Lung (tissue), 12 donors: ENCODE measurements around the gene SPINK13. TPM values are rescaled to one million over a fixed set of nuclear protein-coding genes. Genes with fewer than 3 reads are reported as not detected.

Experiments used
- ATAC-seq: fragments of 200-7000 bp; cut with Tn5 transposase; one replicate; pipeline ENCODE4 v1.9.1; 2020; ENCODE audit warnings: moderate number of reproducible peaks; ENCODE audit not compliant: insufficient read depth, low FRiP score
- DNase-seq, 3 donors: peaks; one replicate each; pipeline ENCODE4 v3.0.0-alpha.2; 2013 to 2017
- H3K27ac ChIP-seq, 2 donors: one replicate each; pipeline ENCODE4 v1.5.1; 2013; ENCODE audit warnings: mild to moderate bottlenecking in 2 of 2, moderate library complexity in 2 of 2, control low read depth in 1 of 2, inconsistent platforms in 1 of 2, low read depth in 1 of 2, low read length in 1 of 2
- H3K27me3 ChIP-seq, 3 donors: one replicate each; pipeline ENCODE4 v1.5.1; 2013; ENCODE audit warnings: low read length in 2 of 3; ENCODE audit not compliant: control insufficient read depth in 3 of 3, insufficient read depth in 3 of 3
- H3K36me3 ChIP-seq, 4 donors: one replicate each; pipeline ENCODE4 v1.5.1; 2013; ENCODE audit warnings: low read length in 4 of 4, mild to moderate bottlenecking in 1 of 4, moderate library complexity in 1 of 4; ENCODE audit not compliant: control insufficient read depth in 4 of 4, insufficient read depth in 4 of 4
- H3K4me1 ChIP-seq, 5 donors: one replicate each; pipeline ENCODE4 v1.5.1; 2013; ENCODE audit warnings: low read length in 5 of 5, mild to moderate bottlenecking in 2 of 5, moderate library complexity in 1 of 5; ENCODE audit not compliant: control insufficient read depth in 5 of 5, insufficient read depth in 5 of 5
- H3K4me3 ChIP-seq: one replicate; pipeline ENCODE4 v1.5.1; 2013; ENCODE audit warnings: mild to moderate bottlenecking, control low read depth, moderate library complexity
- H3K9ac ChIP-seq, 2 donors: one replicate each; pipeline ENCODE4 v1.5.1; 2013; ENCODE audit warnings: low read length in 2 of 2, control low read depth in 1 of 2; ENCODE audit not compliant: insufficient read depth in 1 of 2
- H3K9me3 ChIP-seq, 4 donors: one replicate each; pipeline ENCODE4 v1.5.1; 2013; ENCODE audit warnings: low read length in 3 of 4, mild to moderate bottlenecking in 1 of 4, moderate library complexity in 1 of 4; ENCODE audit not compliant: control insufficient read depth in 4 of 4, insufficient read depth in 3 of 4
- WGBS, 2 donors: extraction: QIAGEN DNeasy Blood & Tissue Kit; methylation state at CpG; one replicate each; pipeline ENCODE4 v1.1.7; 2013; 5-methylcytosine and 5-hydroxymethylcytosine counted together
- polyA plus RNA-seq, 2 donors: library from polyadenylated mRNA; stranded (reverse); fragments of 200-250 nt; gene quantifications; one replicate each; pipeline ENCODE4 v1.2.1, GENCODE V29; 2013
- total RNA-seq, 2 donors: library from RNA; depleted of rRNA in 1 of 2; stranded (reverse); fragments of >200 nt in 1 of 2; gene quantifications; one replicate each; pipeline ENCODE4 v1.2.1, GENCODE V29; 2014 to 2021
- TF ChIP-seq, protein P1 (sequence below): IDR thresholded peaks from 2 replicates; pipeline ENCODE4 v1.5.1; 2012; ENCODE audit warnings: mild to moderate bottlenecking; ENCODE audit errors: control extremely low read depth, extremely low read depth
- donor health status: control.
- donor health status: control.
- donor health status: Bipolar disorder and iron deficiency.
- donor health status: healthy.
- donor health status: DM: yes; HTN: yes; CAD: no.

SPINK13 gene
- total and polyA plus RNA-seq, 4 donors = not detected

DNA sequence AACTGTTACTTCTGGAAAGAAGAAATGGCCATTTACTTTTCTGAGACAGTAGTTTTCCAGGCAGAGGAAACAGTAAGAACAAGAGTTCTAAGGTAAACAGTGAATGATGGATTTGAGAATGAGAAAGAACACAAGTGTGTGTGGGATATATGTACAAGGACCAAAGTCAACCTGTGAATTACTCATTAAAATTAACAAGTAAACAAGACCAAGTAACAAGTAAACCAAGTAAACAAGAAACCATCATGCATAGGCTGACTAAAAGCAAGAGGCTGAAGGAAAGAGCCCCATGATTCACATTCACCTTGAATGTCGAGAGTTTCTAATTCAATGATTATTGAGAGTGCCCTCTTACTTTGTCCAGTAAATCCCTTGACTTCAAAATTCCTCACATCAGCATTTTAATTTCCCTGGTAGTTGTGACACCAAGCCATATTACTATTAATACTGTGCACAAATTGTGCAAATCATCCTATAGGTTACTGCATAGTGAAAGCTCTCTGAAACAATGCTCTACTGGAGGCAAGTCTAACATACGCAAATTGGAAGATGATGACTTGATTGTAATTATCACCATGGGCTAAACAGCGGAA is 40.1 kb upstream of the SPINK13 start:
- H3K9ac ChIP-seq = no peak overlapping the region
- no peaks in the 10 kb centered on the region for H3K4me1 ChIP-seq
- no peak for DNase-seq
- no peak overlapping the region for H3K27ac ChIP-seq
- H3K36me3 ChIP-seq = no peaks in the 10 kb centered on the region
- H3K27me3 ChIP-seq = no peaks in the 10 kb centered on the region
- no peak for ATAC-seq
- WGBS, 2 donors = 94 to 95% methylated on average over 3 of the region's 3 CpGs
- TF ChIP-seq, protein P1, sequence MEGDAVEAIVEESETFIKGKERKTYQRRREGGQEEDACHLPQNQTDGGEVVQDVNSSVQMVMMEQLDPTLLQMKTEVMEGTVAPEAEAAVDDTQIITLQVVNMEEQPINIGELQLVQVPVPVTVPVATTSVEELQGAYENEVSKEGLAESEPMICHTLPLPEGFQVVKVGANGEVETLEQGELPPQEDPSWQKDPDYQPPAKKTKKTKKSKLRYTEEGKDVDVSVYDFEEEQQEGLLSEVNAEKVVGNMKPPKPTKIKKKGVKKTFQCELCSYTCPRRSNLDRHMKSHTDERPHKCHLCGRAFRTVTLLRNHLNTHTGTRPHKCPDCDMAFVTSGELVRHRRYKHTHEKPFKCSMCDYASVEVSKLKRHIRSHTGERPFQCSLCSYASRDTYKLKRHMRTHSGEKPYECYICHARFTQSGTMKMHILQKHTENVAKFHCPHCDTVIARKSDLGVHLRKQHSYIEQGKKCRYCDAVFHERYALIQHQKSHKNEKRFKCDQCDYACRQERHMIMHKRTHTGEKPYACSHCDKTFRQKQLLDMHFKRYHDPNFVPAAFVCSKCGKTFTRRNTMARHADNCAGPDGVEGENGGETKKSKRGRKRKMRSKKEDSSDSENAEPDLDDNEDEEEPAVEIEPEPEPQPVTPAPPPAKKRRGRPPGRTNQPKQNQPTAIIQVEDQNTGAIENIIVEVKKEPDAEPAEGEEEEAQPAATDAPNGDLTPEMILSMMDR = no peak
- H3K9me3 ChIP-seq = no peaks in the 10 kb centered on the region
- H3K4me3 ChIP-seq = no peak overlapping the region

DNA sequence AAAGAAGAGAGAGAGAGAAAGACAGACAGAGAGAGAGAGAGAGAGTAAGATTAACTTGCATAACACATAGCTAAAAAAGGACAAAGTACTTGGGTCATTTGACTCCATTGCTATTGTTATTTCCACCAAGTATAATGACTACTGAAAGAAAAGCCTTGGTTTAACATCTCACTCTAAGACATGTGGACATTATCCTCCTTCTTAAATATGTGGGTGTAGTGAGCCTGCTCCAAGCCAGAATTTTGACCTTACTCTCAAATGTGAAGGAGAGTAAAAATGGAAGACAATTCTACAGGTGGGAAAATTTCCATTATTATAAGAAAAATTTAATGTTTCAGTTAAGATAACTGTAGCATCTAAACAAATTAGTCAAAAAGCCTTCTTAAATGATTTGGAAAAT is 38.8 kb upstream of the SPINK13 start:
- no peak overlapping the region for H3K9ac ChIP-seq
- no peaks in the 10 kb centered on the region for H3K36me3 ChIP-seq
- H3K27ac ChIP-seq = no peak overlapping the region
- no peaks in the 10 kb centered on the region for H3K9me3 ChIP-seq
- no peaks in the 10 kb centered on the region for H3K27me3 ChIP-seq
- TF ChIP-seq, protein P1 = no peak
- ATAC-seq = no peak
- H3K4me1 ChIP-seq = no peaks in the 10 kb centered on the region
- H3K4me3 ChIP-seq = no peak overlapping the region
- no peak for DNase-seq

GRCh38 chr5:148230240-148230639 is 38.4 kb upstream of the SPINK13 start:
- no peak for DNase-seq
- ATAC-seq = no peak
- Histone ChIP-seq H3K4me1 (no peaks in the 10 kb centered on the region), H3K4me3 (no peak overlapping the region), H3K36me3 (no peaks in the 10 kb centered on the region), H3K27me3 (no peaks in the 10 kb centered on the region), H3K9me3 (no peaks in the 10 kb centered on the region), H3K27ac (no peak overlapping the region), H3K9ac (no peak overlapping the region)
- TF ChIP-seq, protein P1 = no peak
- 93 to 97% methylated on average over 7 of the region's 7 CpGs for WGBS, 2 donors
